BE2C (cell line): ENCODE results near the gene ARHGAP6.

Experiments
- DNase-seq: peaks from one replicate; pipeline ENCODE4 v3.0.0-alpha.2; 2020
- H3K27me3 ChIP-seq: fragments of 250-450 bp; sonication (Bioruptor Pico); 2 replicates; pipeline ENCODE4 v1.5.1; 2020; ENCODE audit warnings: mild to moderate bottlenecking
- H3K36me3 ChIP-seq: fragments of 250-450 bp; sonication (Bioruptor Pico); 2 replicates; pipeline ENCODE4 v1.5.1; 2020; ENCODE audit warnings: mild to moderate bottlenecking
- H3K4me1 ChIP-seq: fragments of 250-450 bp; sonication (Bioruptor Pico); 2 replicates; pipeline ENCODE4 v1.5.1; 2020
- H3K4me3 ChIP-seq: 2 replicates; pipeline ENCODE4 v1.5.1; 2011; ENCODE audit warnings: low read depth, low read length
- H3K9me3 ChIP-seq: fragments of 250-450 bp; sonication (Bioruptor Pico); 2 replicates; pipeline ENCODE4 v1.5.1; 2020
- CTCF ChIP-seq: IDR thresholded peaks from 2 replicates; pipeline ENCODE4 v1.5.1; 2012; ENCODE audit warnings: mild to moderate bottlenecking, low read depth, low read length

The ARHGAP6 gene

GRCh38 chrX:11546917-11547316, 118.8 kb downstream of the ARHGAP6 start:
- Histone ChIP-seq H3K36me3 (no peaks in the 10 kb centered on the region), H3K27me3 (no peaks in the 10 kb centered on the region), H3K4me1 (no peaks in the 10 kb centered on the region), H3K9me3 (no peaks in the 10 kb centered on the region), H3K4me3 (no peak overlapping the region)
- DNase-seq: no peak
- TF ChIP-seq CTCF: no peak

- H3K9me3 ChIP-seq: no peaks in the 10 kb centered on the region
- H3K4me1 ChIP-seq: no peaks in the 10 kb centered on the region
- H3K4me3 ChIP-seq: no peak overlapping the region
- H3K36me3 ChIP-seq: no peaks in the 10 kb centered on the region
- TF ChIP-seq CTCF: peak; percentile 24; the same call in 1 of the 2 replicates
- no peaks in the 10 kb centered on the region for H3K27me3 ChIP-seq
- DNase-seq: peak; percentile 5
Observed at GRCh38 chrX:11543249-11543648, 122.5 kb downstream of the ARHGAP6 start.

GRCh38 chrX:11541510-11541909, 124.2 kb downstream of the ARHGAP6 start:
- TF ChIP-seq CTCF: no peak
- no peak for DNase-seq
- H3K9me3 ChIP-seq: no peaks in the 10 kb centered on the region
- H3K4me1 ChIP-seq: no peaks in the 10 kb centered on the region
- no peak overlapping the region for H3K4me3 ChIP-seq
- H3K27me3 ChIP-seq: no peaks in the 10 kb centered on the region
- H3K36me3 ChIP-seq: no peaks in the 10 kb centered on the region

GRCh38 chrX:11540532-11541377, 125.0 kb downstream of the ARHGAP6 start:
- DNase-seq: no peak
- H3K4me3 ChIP-seq: no peak overlapping the region
- no peaks in the 10 kb centered on the region for H3K27me3 ChIP-seq
- TF ChIP-seq CTCF: no peak
- no peaks in the 10 kb centered on the region for H3K9me3 ChIP-seq
- no peaks in the 10 kb centered on the region for H3K4me1 ChIP-seq
- no peaks in the 10 kb centered on the region for H3K36me3 ChIP-seq

GRCh38 chrX:11537141-11537540, 128.6 kb downstream of the ARHGAP6 start:
- Histone ChIP-seq H3K9me3 (no peaks in the 10 kb centered on the region), H3K4me1 (no peaks in the 10 kb centered on the region), H3K27me3 (no peaks in the 10 kb centered on the region), H3K4me3 (no peak overlapping the region), H3K36me3 (no peaks in the 10 kb centered on the region)
- DNase-seq: no peak
- no peak for TF ChIP-seq CTCF

GRCh38 chrX:11535156-11535919, 130.4 kb downstream of the ARHGAP6 start:
- no peak for DNase-seq
- H3K9me3 ChIP-seq: no peaks in the 10 kb centered on the region
- no peak for TF ChIP-seq CTCF
- H3K36me3 ChIP-seq: no peaks in the 10 kb centered on the region
- no peaks in the 10 kb centered on the region for H3K27me3 ChIP-seq
- H3K4me1 ChIP-seq: no peaks in the 10 kb centered on the region
- H3K4me3 ChIP-seq: no peak overlapping the region
